Activated CD4-positive, alpha-beta T cell treated with anti-CD3 and anti-CD28 coated beads, Interleukin-2, amount 50 U/mL, for 16 hours (primary cell): ENCODE results near the gene GAA.
"Not testable (repeated sequence)": the region's sequence is repeated elsewhere in the genome, so short reads cannot be mapped to it uniquely, and the experiment has no call there.

Experiments
- DNase-seq: peaks from one replicate; pipeline ENCODE4 v3.0.0-alpha.2; 2020

GAA gene

DNA sequence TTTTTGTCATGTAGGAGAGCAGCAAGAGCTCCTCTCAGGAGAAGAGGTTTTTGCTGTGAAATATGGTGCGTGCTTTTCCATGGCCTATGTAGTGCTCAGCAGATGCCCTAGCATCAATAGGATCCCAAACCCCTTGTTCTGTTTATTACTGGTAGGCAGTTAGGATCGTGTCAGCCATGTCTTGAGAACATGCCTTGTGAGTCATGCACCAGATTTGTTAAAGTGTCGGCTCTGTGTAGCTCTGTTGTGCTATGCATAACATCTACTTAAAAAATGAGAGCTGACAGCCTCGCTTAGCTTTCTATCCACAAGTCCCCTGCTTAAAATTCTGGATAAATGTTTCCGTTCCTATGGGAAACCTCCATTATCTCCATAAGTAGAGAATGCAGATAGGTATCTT lies 50.0 kb downstream of the GAA start:
- no peak for DNase-seq

DNA sequence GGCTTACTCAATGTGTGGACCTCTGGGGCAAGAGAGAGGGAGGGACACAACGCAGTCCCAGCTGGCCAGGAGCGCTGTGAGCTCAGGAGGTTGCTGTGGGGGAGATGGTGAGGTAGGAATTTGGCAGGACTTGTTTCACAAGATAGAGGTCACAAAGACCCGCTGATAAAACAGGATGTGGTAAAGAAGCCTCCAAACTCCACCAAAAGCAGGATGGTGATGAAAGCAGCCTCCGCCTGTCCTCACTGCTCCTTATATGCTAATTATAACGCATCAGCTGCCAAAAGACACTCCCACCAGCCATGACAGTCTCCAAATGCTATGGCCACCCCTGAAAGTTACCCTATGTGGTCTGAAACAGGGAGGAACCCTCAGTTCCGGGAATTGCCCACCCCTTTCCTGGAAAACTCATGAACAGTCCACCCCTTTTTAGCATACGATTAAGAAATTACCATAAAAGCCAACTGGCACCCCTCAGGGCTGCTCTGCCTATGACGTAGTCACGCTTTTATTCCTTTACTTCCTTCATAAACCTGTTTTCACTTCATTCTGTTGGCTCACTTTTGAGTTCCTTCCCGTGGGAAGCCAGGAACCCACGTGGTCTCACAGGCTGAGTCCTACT lies 50.8 kb downstream of the GAA start:
- DNase-seq = peak; percentile 20

DNA sequence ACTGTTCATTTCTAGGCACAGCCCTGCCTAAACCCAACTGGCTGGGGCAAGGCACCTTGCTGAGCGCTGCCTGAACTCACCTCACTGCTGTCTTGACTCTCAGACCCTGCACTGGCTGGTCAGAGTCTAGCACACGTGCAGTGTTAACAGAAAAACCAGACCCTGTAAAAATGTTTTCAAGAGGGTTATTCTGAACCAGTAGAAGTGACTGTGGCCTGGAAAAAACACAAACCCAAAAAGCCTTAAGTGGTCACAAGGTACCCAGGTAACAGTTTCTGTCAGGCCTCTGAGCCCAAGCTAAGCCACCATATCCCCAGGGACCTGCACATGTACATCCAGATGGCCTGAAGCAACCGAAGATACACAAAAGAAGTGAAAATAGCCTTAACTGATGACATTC lies 51.6 kb downstream of the GAA start:
- no peak for DNase-seq

DNA sequence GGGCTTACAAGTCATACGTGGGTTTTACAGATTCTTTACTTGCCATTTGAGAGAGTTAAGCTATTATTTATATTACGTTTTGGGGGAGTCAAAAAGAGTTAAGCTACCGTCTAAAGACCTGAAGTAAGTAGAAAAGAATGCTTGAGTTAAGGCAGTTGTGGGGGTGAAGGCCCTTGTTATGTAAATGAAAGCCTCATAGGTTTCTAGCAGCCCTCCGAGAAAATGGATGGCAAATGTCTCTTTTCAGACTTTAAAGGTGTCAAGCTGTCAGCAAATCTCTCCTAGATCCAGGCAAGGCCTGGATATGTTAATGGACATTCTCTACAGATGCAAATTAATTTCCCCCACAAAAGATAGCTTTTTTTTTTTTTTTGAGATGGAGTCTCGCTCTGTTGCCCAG lies 52.8 kb downstream of the GAA start:
- no peak for DNase-seq

DNA sequence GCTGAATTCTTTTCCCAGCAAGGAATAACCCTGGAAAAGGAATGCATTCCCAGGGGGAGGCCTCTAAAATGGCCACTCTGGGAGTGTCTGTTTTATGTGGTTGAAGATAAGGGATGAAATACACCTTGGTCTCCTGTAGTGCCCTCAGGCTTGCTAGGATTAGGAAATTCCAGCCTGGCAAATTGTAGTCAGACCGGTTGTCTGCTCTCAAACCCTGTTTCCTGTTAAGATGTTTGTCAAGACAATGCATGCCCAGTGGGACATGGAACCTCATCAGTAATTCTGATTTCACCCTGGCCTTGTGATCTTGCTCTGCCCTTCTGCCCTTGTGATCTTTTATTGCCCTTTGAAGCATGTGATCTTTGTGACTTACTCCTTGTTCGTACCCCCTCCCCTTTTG lies 54.2 kb downstream of the GAA start:
- not testable (repeated sequence) for DNase-seq

DNA sequence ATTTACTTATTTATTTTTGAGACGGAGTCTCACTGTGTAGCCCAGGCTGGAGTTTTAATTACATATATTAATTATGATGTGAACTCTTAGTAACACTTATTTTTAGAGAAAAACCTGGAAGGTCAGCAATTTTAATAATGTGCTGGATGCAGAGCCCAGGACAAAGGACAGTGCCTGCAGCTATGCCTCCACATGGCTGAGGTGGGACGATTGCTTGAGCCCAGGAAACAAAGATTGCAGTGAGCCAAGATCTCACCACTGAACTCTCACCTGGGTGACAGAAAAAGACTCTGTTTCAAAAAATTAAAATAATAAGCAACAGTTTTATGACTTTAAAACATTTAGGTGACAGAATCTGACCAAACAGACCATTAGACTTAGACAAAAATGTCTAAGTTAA lies 57.5 kb downstream of the GAA start:
- DNase-seq = no peak

DNA sequence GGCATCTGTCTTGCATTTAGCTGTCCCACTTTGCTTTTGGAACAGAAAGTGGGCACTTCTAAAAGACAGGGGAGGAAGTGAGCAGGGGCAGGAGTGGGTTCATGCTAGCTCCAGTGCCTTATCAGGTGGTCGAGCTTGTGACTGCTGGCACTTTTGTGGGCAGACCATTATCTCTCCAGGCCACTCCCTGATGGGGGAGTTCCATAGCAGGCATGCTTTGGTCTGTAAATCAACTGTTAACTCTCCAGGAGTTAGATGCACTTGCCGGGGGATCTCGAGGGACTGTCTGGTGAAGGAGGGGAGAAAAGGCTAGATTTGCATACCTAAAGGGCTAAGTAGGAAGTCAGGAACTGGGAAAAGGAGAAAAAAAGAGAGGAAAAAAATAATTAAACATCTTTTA lies 59.2 kb downstream of the GAA start:
- no peak for DNase-seq

DNA sequence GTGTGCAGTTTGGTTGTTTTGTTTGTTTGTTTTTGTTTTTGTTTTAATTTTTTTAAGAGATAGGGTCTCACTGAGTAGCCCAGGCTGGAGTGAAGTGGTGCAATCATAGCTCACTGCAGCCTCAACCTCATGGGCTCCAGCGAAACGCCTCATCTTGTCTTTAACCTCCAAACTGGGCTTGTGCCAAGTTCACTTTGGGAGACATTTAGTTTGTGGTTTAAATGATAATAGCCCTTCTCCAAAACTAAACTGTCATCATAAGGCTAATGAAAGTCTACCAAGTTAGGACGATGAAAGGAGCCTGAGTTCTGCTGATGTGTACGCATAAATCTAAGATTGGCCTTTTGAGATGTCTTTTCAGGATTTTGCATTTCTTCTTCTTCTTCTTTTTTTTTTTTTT lies 62.0 kb downstream of the GAA start:
- DNase-seq = no peak

DNA sequence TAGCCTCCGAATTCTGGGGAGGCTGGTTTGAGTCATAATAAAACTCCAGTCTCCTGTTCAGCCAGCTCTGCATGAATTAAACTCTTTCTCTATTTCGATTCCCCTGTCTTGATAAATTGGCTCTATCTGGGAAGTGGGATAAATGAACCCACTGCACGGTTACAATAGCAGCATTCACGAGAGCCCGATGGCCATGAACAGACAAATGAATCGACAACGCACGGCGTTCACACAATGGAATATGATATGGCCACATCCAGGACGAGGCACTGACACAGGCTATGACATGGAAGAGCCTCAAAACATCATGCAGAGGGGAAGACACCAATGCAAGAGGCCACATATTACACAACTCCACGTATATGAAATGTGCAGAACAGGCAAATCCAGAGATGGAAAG lies 62.8 kb downstream of the GAA start:
- no peak for DNase-seq

DNA sequence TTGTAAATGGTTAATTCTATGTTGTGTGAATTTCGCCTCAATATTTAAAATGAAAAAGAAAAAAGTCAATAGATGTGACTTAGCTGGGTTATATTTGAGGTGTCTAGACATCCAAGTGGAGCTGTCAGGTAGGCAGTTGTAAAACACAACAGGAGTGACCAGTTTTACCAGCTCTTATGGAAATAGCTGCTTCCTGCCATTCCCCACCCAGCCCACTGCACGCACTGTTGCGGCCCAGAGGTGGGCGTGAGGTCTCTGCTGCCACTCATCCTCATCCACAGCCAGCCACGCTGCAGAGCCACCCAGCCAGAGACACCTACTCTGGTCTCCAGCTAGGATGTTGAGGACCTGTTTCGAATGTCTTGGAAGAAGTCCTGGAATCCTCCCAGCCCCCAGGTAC lies 65.1 kb downstream of the GAA start:
- DNase-seq = no peak

DNA sequence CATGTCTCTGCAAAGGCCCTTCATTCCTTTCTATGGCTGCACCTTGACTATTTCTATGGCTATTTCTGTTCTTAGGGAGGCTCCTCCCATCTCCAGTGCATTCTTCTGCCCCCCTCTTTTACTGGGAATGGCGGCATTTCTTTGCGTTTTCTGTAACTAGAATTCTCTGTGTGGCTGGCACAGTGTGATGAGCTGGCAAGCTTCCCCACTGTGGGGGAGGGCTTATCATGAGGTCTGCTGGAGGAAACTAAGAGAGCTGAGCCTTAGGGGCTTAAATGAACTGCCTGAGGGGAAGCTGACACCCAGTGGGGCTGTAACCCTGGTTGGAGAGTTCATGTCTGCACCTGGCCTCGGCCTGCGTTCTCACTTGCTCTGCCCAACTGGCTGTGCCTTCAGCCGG lies 67.0 kb downstream of the GAA start:
- DNase-seq = no peak

DNA sequence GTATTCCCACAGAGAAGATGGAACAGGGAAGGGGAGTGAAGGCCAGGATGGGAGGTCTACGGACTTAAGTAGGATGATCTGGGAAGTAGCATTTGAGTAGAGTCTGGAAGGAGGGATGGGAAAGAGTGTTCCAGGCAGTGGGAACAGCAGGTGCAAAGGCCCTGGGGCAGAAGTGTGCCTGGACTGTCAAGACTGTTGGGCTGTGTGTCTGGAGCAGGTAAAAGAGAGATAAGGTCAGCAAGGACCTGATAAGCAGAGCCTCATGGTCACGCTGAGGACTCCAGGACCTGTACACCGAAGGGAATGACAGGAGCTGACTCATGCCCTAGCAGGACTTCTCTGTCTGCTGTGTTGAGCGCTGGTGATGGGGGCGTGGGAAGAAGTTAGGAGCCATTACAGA lies 67.7 kb downstream of the GAA start:
- DNase-seq = no peak
